Superior temporal gyrus (tissue), 1 donor: ENCODE measurements around the gene PDK1.

Experiments used
- DNase-seq: peaks from one replicate; pipeline ENCODE4 v3.0.0-alpha.2; 2016; ENCODE audit errors: extremely low spot score

PDK1 gene

GRCh38 chr2:172639823-172640222 is 83.9 kb downstream of the PDK1 start:
- no peak for DNase-seq

- no peak for DNase-seq
Observed at GRCh38 chr2:172640389-172640788, 84.5 kb downstream of the PDK1 start.

DNA sequence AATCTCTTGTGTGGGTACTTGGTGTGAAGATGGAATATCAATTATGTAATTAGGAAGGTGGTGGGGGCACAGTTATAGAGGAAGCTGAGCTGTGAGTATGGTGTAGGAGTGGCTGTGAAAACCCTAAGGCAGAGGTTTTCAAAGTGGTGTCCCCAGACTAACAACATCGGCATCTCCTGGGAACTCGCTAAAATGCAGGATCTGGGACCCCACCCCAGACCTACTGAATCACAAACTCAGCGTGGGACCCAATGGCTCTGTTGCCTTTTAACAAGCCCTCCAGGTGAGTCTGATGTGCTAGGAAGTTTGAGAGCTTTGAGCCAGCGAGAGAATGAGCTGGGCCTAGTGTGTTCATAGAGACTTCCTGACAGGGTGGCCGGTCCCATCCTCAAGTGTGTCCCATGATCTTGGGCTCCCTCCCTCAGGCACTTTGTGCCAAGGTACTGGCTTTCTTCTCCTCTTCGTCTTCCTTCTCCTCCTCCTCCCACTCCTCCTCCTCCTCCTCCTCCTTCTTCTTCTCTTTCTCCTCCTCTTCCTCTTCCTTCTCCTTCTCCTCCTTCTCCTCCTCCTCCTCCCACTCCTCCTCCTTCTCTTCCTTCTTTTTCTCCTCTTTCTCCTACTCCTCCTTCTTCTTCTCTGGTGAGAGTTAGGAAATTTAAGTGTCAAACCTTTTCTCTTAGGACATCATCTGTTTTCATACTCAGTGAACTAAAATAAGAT is 86.6 kb downstream of the PDK1 start:
- DNase-seq, result no peak

- no peak for DNase-seq
Observed at GRCh38 chr2:172643142-172643541, 87.3 kb downstream of the PDK1 start.

DNA sequence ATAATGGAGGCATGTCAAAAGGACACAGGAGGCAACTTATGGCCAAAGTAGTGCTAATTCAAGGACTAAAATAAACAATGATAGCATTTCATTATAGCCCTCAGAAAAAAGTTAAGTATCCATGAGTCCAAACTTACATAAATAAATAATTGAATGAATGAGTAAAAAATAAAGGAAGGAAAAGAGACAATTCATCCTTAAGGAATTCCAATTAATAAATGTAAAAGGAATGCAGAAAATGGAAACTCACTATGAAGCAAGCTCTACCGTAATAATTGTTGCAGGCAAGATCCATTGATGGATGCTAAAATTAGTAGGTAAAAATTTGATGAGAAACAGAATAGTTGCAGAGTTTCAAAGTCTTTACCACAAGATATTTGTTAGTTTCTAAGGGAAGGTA is 91.5 kb downstream of the PDK1 start:
- no peak for DNase-seq

- no peak for DNase-seq
Observed at GRCh38 chr2:172655091-172655837, 99.4 kb downstream of the PDK1 start.

GRCh38 chr2:172655838-172656573 is 100.1 kb downstream of the PDK1 start:
- no peak for DNase-seq
